HG03175 (cell line): ENCODE measurements around the gene TBC1D22B.
A peak's percentile ranks its signal among the peaks of the same experiment; 100 is the strongest.

Experiments used
- ATAC-seq: cut with Tn5 transposase; IDR thresholded peaks from one replicate; pipeline ENCODE4 v1.9.1; 2021; ENCODE audit warnings: mild to moderate bottlenecking, moderate library complexity; ENCODE audit not compliant: unreplicated experiment

TBC1D22B gene, protein sequence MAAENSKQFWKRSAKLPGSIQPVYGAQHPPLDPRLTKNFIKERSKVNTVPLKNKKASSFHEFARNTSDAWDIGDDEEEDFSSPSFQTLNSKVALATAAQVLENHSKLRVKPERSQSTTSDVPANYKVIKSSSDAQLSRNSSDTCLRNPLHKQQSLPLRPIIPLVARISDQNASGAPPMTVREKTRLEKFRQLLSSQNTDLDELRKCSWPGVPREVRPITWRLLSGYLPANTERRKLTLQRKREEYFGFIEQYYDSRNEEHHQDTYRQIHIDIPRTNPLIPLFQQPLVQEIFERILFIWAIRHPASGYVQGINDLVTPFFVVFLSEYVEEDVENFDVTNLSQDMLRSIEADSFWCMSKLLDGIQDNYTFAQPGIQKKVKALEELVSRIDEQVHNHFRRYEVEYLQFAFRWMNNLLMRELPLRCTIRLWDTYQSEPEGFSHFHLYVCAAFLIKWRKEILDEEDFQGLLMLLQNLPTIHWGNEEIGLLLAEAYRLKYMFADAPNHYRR

GRCh38 chr6:37257634-37258404, at the start of gene TBC1D22B, which contains the start of gene TMEM217:
TBC1D22B (plus strand) TSS chr6:37257772; CDS start chr6:37257918, 146 bp downstream.
TMEM217 (minus strand) TSS chr6:37258144; CDS start chr6:37219030, 39,114 bp downstream.
- peak; percentile 97 for ATAC-seq

- peak; percentile 57 for ATAC-seq
Measured at GRCh38 chr6:37207903-37208456, 49.6 kb upstream of the TBC1D22B start.

- ATAC-seq, result no peak
Measured at GRCh38 chr6:37208793-37209192, 48.8 kb upstream of the TBC1D22B start.

- ATAC-seq, result no peak
Measured at GRCh38 chr6:37209461-37210205, 47.9 kb upstream of the TBC1D22B start.

GRCh38 chr6:37210313-37210968, 47.1 kb upstream of the TBC1D22B start:
- no peak for ATAC-seq

DNA sequence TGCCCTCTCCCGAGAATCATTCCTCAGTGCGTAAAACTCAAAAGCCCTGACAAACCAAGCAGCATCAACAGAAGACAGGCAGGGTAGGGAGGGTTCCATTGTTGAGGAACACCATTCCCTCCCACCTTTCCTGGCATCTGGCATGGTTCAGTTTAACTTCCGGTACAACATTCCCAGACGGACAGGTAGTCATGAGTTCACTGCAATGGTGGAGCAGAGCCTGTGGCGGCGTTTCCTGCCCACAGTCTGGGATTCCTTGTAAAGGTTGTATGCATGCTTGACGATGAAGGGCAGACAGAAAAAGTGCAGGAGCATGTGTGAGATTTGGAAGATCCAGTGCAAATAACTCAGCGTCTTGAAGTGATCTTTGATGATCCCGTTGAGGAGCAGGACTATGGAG, 45.3 kb upstream of the TBC1D22B start:
- no peak for ATAC-seq

- ATAC-seq, result no peak
Measured at GRCh38 chr6:37218061-37218460, 39.5 kb upstream of the TBC1D22B start.

GRCh38 chr6:37218511-37218910, 39.1 kb upstream of the TBC1D22B start:
- no peak for ATAC-seq

DNA sequence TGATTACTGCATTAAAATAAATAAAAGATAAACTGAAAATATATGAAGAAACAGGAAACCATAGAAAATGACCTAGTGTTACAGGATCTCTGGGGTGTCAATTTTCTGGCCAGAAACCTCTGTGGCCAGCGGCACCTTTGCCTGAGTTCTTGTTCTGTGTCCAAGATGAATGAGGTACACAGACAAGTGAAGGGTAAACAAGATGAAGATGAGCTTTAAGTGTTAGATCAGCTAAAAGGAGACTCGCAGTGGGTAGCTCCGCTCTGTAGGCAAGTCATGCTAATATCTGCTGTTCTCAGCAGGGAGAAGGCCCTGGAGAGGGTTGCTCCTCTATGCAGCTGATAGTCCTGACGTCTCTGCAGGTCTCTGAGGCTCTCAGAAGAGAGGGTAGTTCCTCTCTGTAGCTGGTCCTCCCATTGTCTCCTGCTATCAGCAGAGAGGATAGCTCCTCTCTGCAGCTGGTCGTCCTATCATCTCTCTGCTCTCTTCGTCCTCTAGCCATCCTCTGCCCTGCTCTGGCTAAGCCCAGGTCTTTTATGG, 35.9 kb upstream of the TBC1D22B start:
- peak; percentile 9 for ATAC-seq

- peak; percentile 87 for ATAC-seq
Measured at GRCh38 chr6:37222125-37222967, 35.2 kb upstream of the TBC1D22B start.

DNA sequence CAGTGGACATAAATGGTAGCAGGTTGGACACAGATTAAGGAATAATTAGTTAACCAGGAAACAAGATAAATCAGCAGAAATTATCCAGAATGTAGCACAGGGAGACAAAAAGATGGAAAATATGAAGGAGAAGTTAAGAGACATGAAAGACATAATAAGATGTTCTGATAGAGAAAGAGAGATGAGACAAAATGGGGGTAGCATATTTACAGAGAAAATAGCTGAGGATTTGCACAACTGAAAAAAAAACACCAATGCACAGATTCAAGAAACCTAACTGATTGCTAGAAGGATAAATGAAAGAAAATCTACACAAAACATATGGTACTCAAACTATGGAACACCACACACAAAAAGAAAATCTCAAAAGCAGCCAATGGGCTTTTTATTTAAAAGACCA, 34.6 kb upstream of the TBC1D22B start:
- no peak for ATAC-seq

- ATAC-seq, result no peak
Measured at GRCh38 chr6:37225350-37226169, 32.0 kb upstream of the TBC1D22B start.

- ATAC-seq, result no peak
Measured at GRCh38 chr6:37230104-37230503, 27.5 kb upstream of the TBC1D22B start.

GRCh38 chr6:37232430-37233017, 25.0 kb upstream of the TBC1D22B start:
- ATAC-seq, result no peak

- ATAC-seq, result no peak
Measured at GRCh38 chr6:37233541-37233940, 24.0 kb upstream of the TBC1D22B start.

DNA sequence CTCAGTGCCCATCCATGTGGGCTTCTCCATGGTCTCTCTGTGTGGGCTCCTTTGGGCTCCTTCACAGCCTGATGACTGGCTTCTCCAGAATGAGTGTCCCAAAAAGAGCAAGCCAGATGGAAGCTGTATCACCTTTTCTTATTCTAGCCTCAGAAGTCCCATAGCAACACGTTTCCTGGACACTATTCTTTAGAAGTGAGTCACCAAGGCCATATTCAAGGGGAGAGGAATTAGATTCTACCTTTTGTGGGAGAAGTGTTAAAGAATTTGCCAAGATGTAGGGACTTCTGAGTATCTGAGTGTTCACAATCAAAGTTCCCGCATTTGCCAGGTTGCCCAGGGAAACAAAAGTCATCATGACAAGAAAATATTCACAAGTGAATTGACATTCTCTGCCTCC, 20.7 kb upstream of the TBC1D22B start:
- ATAC-seq, result no peak

DNA sequence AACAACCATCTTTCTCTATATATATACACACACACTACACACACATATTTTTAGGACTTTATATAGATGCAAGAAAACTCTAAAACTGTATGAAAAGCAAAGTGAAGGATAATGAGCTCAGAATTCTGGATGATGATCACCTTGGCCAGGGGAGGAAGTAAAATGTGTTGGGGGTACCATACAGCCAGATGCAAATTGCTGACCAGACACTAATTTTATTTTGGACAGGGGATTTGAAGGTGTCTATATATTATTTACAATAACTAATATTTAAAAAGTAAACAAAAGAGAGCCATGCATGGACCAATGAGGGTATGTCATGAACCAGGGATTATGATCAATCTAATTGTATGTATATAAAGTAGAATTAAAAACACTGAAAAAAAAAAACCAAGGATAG, 19.8 kb upstream of the TBC1D22B start:
- no peak for ATAC-seq

- ATAC-seq, result no peak
Measured at GRCh38 chr6:37238381-37238780, 19.2 kb upstream of the TBC1D22B start.
